ENCODE results near the gene SP1.
"Not testable (repeated sequence)": the region's sequence is repeated elsewhere in the genome, so short reads cannot be mapped to it uniquely, and the experiment has no call there.

SP1 gene

GRCh38 chr12:53413485-53414204 is 33.7 kb downstream of the SP1 start:
- no peak overlapping the region for H3K4me3 ChIP-seq (ENCODE audit: low read depth, low read length)
- DNase-seq (ENCODE audit: low read depth) = no peak
- TF ChIP-seq CTCF (IDR thresholded peaks at IDR 0.05; ENCODE audit: control insufficient read depth, extremely low read depth, insufficient read depth) = no peak

- DNase-seq (ENCODE audit: low read depth) = no peak
- no peak overlapping the region for H3K4me3 ChIP-seq (ENCODE audit: low read depth, low read length)
- no peak for TF ChIP-seq CTCF (IDR thresholded peaks at IDR 0.05; ENCODE audit: control insufficient read depth, extremely low read depth, insufficient read depth)
These were observed 34.9 kb downstream of the SP1 start for GRCh38 chr12:53414756-53415417.

GRCh38 chr12:53415752-53416389 is 35.9 kb downstream of the SP1 start:
- peak; percentile 75 for DNase-seq (ENCODE audit: low read depth)
- H3K4me3 ChIP-seq (ENCODE audit: low read depth, low read length) = not testable (repeated sequence)

GRCh38 chr12:53417291-53417816 is 37.4 kb downstream of the SP1 start:
- not testable (repeated sequence) for DNase-seq (ENCODE audit: low read depth); H3K4me3 ChIP-seq (ENCODE audit: low read depth, low read length)

- TF ChIP-seq CTCF (IDR thresholded peaks at IDR 0.05; ENCODE audit: control insufficient read depth, extremely low read depth, insufficient read depth) = no peak
- no peak overlapping the region for H3K4me3 ChIP-seq (ENCODE audit: low read depth, low read length)
- no peak for DNase-seq (ENCODE audit: low read depth)
These were observed 38.2 kb downstream of the SP1 start for GRCh38 chr12:53418221-53418620.

GRCh38 chr12:53419756-53420155 is 39.8 kb downstream of the SP1 start:
- TF ChIP-seq CTCF (IDR thresholded peaks at IDR 0.05; ENCODE audit: control insufficient read depth, extremely low read depth, insufficient read depth) = no peak
- no peak for DNase-seq (ENCODE audit: low read depth)
- no peak overlapping the region for H3K4me3 ChIP-seq (ENCODE audit: low read depth, low read length)

- not testable (repeated sequence) for H3K4me3 ChIP-seq (ENCODE audit: low read depth, low read length); DNase-seq (ENCODE audit: low read depth)
These were observed 42.3 kb downstream of the SP1 start for GRCh38 chr12:53422247-53422646.

- TF ChIP-seq CTCF (IDR thresholded peaks at IDR 0.05; ENCODE audit: control insufficient read depth, extremely low read depth, insufficient read depth) = no peak
- no peak within 1 kb of the TSS for H3K4me3 ChIP-seq (ENCODE audit: low read depth, low read length)
- DNase-seq (ENCODE audit: low read depth) = no peak
These were observed 43.6 kb downstream of the SP1 start, which contains the start of gene AMHR2 for GRCh38 chr12:53423597-53423996. Gene AMHR2, plus strand, starts transcription at chr12:53423855. Its CDS starts 80 bp downstream, at chr12:53423935.

Measured in LNCaP clone FGC (cell line).